GM20000 (cell line): ENCODE data around the gene EGFLAM.

Experiments
- DNase-seq: peaks from one replicate; pipeline ENCODE4 v3.0.0; 2012; ENCODE audit warnings: low spot score
- TF ChIP-seq, protein P1 (sequence below): IDR thresholded peaks from 2 replicates; pipeline ENCODE4 v1.5.1; 2012; ENCODE audit warnings: mild to moderate bottlenecking, control low read depth; ENCODE audit errors: extremely low read depth, missing control alignments

Gene EGFLAM

GRCh38 chr5:38383701-38384100, 125.3 kb downstream of the EGFLAM start:
- DNase-seq = no peak
- TF ChIP-seq, protein P1, sequence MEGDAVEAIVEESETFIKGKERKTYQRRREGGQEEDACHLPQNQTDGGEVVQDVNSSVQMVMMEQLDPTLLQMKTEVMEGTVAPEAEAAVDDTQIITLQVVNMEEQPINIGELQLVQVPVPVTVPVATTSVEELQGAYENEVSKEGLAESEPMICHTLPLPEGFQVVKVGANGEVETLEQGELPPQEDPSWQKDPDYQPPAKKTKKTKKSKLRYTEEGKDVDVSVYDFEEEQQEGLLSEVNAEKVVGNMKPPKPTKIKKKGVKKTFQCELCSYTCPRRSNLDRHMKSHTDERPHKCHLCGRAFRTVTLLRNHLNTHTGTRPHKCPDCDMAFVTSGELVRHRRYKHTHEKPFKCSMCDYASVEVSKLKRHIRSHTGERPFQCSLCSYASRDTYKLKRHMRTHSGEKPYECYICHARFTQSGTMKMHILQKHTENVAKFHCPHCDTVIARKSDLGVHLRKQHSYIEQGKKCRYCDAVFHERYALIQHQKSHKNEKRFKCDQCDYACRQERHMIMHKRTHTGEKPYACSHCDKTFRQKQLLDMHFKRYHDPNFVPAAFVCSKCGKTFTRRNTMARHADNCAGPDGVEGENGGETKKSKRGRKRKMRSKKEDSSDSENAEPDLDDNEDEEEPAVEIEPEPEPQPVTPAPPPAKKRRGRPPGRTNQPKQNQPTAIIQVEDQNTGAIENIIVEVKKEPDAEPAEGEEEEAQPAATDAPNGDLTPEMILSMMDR = no peak

- DNase-seq = no peak
- TF ChIP-seq, protein P1 = no peak
These were observed 126.0 kb downstream of the EGFLAM start for GRCh38 chr5:38384396-38384795.

DNA sequence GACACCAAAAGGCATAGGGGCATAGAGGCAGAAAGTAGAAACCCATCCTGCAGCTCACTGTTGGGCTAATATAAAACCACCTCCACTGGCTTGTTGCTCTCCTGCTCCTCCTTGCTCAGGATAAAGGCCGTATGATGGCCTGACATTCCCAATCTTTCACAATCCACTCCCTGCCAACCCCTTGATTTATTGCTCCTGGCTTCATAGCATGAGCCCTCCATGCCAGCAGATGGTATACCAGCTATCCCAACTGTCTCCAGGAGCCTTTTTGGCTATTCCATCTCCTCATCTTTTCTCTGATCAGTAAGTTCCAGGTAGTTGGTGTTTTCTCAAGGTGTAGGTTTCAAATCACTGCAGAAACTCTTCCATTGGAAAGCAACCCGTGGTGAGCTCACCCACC, 128.8 kb downstream of the EGFLAM start:
- DNase-seq = no peak
- TF ChIP-seq, protein P1 = no peak

- TF ChIP-seq, protein P1 = no peak
- DNase-seq = no peak
These were observed 135.3 kb downstream of the EGFLAM start for GRCh38 chr5:38393636-38394035.

- DNase-seq = no peak
- TF ChIP-seq, protein P1 = no peak
These were observed 138.4 kb downstream of the EGFLAM start for GRCh38 chr5:38396766-38397165.

DNA sequence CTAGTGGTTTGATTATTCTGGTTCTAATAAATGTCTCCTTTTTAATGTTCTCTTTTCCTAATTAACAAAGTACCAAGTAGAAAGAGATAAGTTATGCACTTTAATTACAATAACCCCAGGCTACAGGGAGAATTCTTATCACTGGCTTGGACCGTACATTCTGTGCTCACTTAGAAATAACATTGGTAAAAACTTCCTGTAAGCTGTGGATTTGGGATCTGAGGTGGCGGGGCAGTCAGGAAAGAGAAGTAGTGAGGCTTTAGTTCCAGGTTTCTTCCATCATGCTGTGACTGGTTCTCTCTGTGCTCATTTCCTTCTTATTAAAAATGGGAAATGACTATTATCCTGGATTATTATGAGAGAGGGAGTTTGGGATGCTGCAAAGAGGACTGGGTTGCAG, 142.0 kb downstream of the EGFLAM start:
- TF ChIP-seq, protein P1 = no peak
- DNase-seq = no peak

- TF ChIP-seq, protein P1 = no peak
- no peak for DNase-seq
These were observed 142.8 kb downstream of the EGFLAM start for GRCh38 chr5:38401145-38401544.
